A549 (cell line): ENCODE data around the gene SGCD. TPM values are rescaled to one million over a fixed set of nuclear protein-coding genes. Genes with fewer than 3 reads are reported as not detected.

Experiments
- ATAC-seq, 2 experiments: fragments of 200-7000 bp in 1 of 2; fragments of >200 bp in 1 of 2; cut with Nextera tagmentation in 1 of 2; cut with Tn5 transposase in 1 of 2; 3 replicates each; pipeline versions ENCODE4 v1.8.0 to v1.9.1; 2018 to 2020; ENCODE audit warnings: mild to moderate bottlenecking in 1 of 2, moderate library complexity in 1 of 2
- CTCF ChIA-PET: fragments of 300-600 bp; sonication (Branson Sonifier 250); formaldehyde crosslinking; extraction: SDS; loops from one replicate; lab custom pipeline; 2021; ENCODE audit warnings: antibody characterized with exemption, inconsistent platforms; lab: Yijun Ruan, JAX
- POLR2A ChIA-PET: fragments of 350-600 bp; formaldehyde crosslinking; extraction: SDS; loops from one replicate; lab custom pipeline; 2021; ENCODE audit warnings: antibody characterized with exemption, inconsistent platforms; lab: Yijun Ruan, JAX
- DNase-seq, 2 experiments: peaks; one replicate each; pipeline versions ENCODE4 v3.0.0 to v3.0.0-alpha.2; 2011 to 2016; ENCODE audit warnings: low read depth in 1 of 2, low spot score in 1 of 2
- FAIRE-seq: peaks from 2 replicates; lab custom pipeline; 2011; peaks lifted over from hg19 to GRCh38; lab: Jason Lieb, UNC
- H3K27ac ChIP-seq, 2 experiments: fragments of >200 bp; sonication (Bioruptor Twin); formaldehyde crosslinking; 3 replicates each; pipeline ENCODE4 v1.5.1; 2016 to 2017
- H3K4me1 ChIP-seq: fragments of >200 bp; sonication (Bioruptor Twin); formaldehyde crosslinking; 3 replicates; pipeline ENCODE4 v1.6.1; 2016
- H3K4me2 ChIP-seq: fragments of >200 bp; sonication (Bioruptor Twin); formaldehyde crosslinking; 3 replicates; pipeline ENCODE4 v1.6.1; 2016
- H3K4me3 ChIP-seq: fragments of >200 bp; sonication (Bioruptor Twin); formaldehyde crosslinking; 3 replicates; pipeline ENCODE4 v1.5.1; 2016
- H3K9me3 ChIP-seq: fragments of >200 bp; sonication (Bioruptor Twin); formaldehyde crosslinking; 3 replicates; pipeline ENCODE4 v1.6.1; 2016
- ELK1 ChIP-seq: fragments of 150-350 bp; IDR thresholded peaks from 2 replicates; pipeline ENCODE4 v1.6.1; 2014; ENCODE audit warnings: low read depth, mild to moderate bottlenecking, low read length
- EP300 ChIP-seq, 2 experiments: fragments of >200 bp; sonication (Bioruptor Twin); formaldehyde crosslinking; IDR thresholded peaks; 2 replicates in 1 of 2; 3 replicates in 1 of 2; pipeline ENCODE4 v1.6.1; 2016 to 2017
- ESRRA ChIP-seq: fragments of 150-350 bp; IDR thresholded peaks from 2 replicates; pipeline ENCODE4 v1.6.1; 2014; ENCODE audit warnings: mild to moderate bottlenecking, low read length, borderline replicate concordance
- FOSL2 ChIP-seq, 2 experiments: fragments of 450-650 bp in 1 of 2; fragments of >200 bp in 1 of 2; sonication (Bioruptor Twin) in 1 of 2; formaldehyde crosslinking; IDR thresholded peaks; 2 replicates each; pipeline versions ENCODE4 v1.5.0 to v1.6.1; 2016 to 2020; ENCODE audit warnings: mild to moderate bottlenecking in 1 of 2, moderate library complexity in 1 of 2
- HMGXB4 ChIP-seq: fragments of 250-450 bp; sonication (Bioruptor Pico); IDR thresholded peaks from 2 replicates; pipeline ENCODE4 v1.5.0; 2021; ENCODE audit warnings: mild to moderate bottlenecking, moderate library complexity, borderline replicate concordance
- HOXB13 ChIP-seq: fragments of 250-450 bp; sonication (Bioruptor Pico); IDR thresholded peaks from 2 replicates; pipeline ENCODE4 v1.5.0; 2020; ENCODE audit warnings: low read depth, mild to moderate bottlenecking, moderate library complexity
- HOXB5 ChIP-seq: fragments of 250-450 bp; sonication (Bioruptor Pico); IDR thresholded peaks from 2 replicates; pipeline ENCODE4 v1.5.0; 2020; ENCODE audit warnings: mild to moderate bottlenecking, moderate library complexity
- KDM1A ChIP-seq: fragments of 200-600 bp; sonication (generic); IDR thresholded peaks from 2 replicates; pipeline ENCODE4 v1.6.1; 2016; ENCODE audit warnings: low read depth, mild to moderate bottlenecking
- MYC ChIP-seq: IDR thresholded peaks from 2 replicates; pipeline ENCODE4 v1.6.1; 2012; ENCODE audit warnings: mild to moderate bottlenecking, inconsistent platforms, low read length, improper control_type of control experiment, borderline replicate concordance
- NPAS2 ChIP-seq: fragments of 250-450 bp; sonication (Bioruptor Pico); IDR thresholded peaks from 2 replicates; pipeline ENCODE4 v1.8.0; 2022; ENCODE audit warnings: mild to moderate bottlenecking, moderate library complexity, borderline replicate concordance
- PBX3 ChIP-seq: IDR thresholded peaks from 2 replicates; pipeline ENCODE4 v1.6.1; 2012
- PHF8 ChIP-seq: fragments of 200-600 bp; sonication (generic); IDR thresholded peaks from 2 replicates; pipeline ENCODE4 v1.6.1; 2016; ENCODE audit warnings: low read depth, mild to moderate bottlenecking, antibody characterized with exemption, moderate library complexity, borderline replicate concordance
- POLR2A ChIP-seq: IDR thresholded peaks from 2 replicates; pipeline ENCODE4 v1.6.1; 2012; ENCODE audit warnings: mild to moderate bottlenecking, low read length
- RCOR1 ChIP-seq: fragments of 150-350 bp; IDR thresholded peaks from 2 replicates; pipeline ENCODE4 v1.6.1; 2014; ENCODE audit warnings: antibody characterized with exemption, low read length, low read depth
- REST ChIP-seq: fragments of 200-600 bp; sonication (generic); IDR thresholded peaks from 2 replicates; pipeline ENCODE4 v1.6.1; 2016; ENCODE audit warnings: antibody characterized with exemption, mild to moderate bottlenecking, moderate library complexity
- TFCP2L1 ChIP-seq: fragments of 250-450 bp; sonication (Bioruptor Pico); IDR thresholded peaks from 2 replicates; pipeline ENCODE4 v1.5.0; 2021; ENCODE audit warnings: mild to moderate bottlenecking
- WGBS: methylation state at CpG from one replicate; pipeline ENCODE4 v1.1.6; 2017; ENCODE audit errors: missing lambda C conversion rate; 5-methylcytosine and 5-hydroxymethylcytosine counted together
- polyA plus RNA-seq, 4 experiments: library from polyadenylated mRNA; depleted of rRNA in 3 of 4; stranded (reverse); fragments of >200 nt; fragmentation: RNase III in 1 of 4; extraction: RNeasy Plus Mini Kit Qiagen cat#74134 plus additional on column Dnase treatment in 1 of 4; gene quantifications; 2 replicates in 3 of 4; 3 replicates in 1 of 4; pipeline ENCODE4 v1.2.3, GENCODE V29; 2011 to 2017

Gene SGCD
- polyA plus RNA-seq, 2 of the 4 experiments (the other 2 are of a cell fraction) = 7.6 to 10.6 TPM

GRCh38 chr5:156383510-156384265 lies 56.7 kb downstream of the SGCD start:
- 66% methylated on average over 5 of the region's 5 CpGs for WGBS
- Histone ChIP-seq H3K27ac (peak overlapping the region in 1 of 2 experiments; percentile 52; a peak in 3 of 6 replicates), H3K4me3 (no peak overlapping the region), H3K9me3 (no peaks in the 10 kb centered on the region), H3K4me1 (peaks cover 20% of the 10 kb centered on the region; the same call in 2 of the 3 replicates), H3K4me2 (0 out of 3 replicates have a peak overlapping the region, but pooled peaks have one; percentile 9)
- no peak for DNase-seq
- FAIRE-seq = no peak
- ChIA-PET CTCF (no interaction called here), POLR2A (no interaction called here)
- TF ChIP-seq PHF8 (no peak), FOSL2 (IDR thresholded peaks at IDR 0.05) (no peak; the same call in 1 of the 2 replicates), FOSL2 (CRISPR knock-in tag; IDR thresholded peaks at IDR 0.05) (peak; percentile 66; the same call in 1 of the 2 replicates)
- no peak for ATAC-seq

GRCh38 chr5:156385416-156385815 lies 58.5 kb downstream of the SGCD start:
- Histone ChIP-seq H3K4me1 (peaks cover 19% of the 10 kb centered on the region; the same call in 2 of the 3 replicates), H3K4me2 (no peak overlapping the region), H3K27ac (no peak overlapping the region), H3K4me3 (no peak overlapping the region), H3K9me3 (no peaks in the 10 kb centered on the region)
- DNase-seq = no peak
- CTCF ChIA-PET = interaction anchor here (1.0 kb wide), 1 partner anchor 11 kb away, joined by 3 read pairs; no protein-coding TSS in a partner anchor
- TF ChIP-seq EP300 (IDR thresholded peaks at IDR 0.05) = no peak
- TF ChIP-seq NPAS2 (CRISPR knock-in tag) = no peak
- TF ChIP-seq ESRRA = no peak
- TF ChIP-seq RCOR1 = no peak
- no peak for TF ChIP-seq KDM1A
- no peak for TF ChIP-seq REST
- no peak for ATAC-seq
- WGBS = 79% methylated on average over 3 of the region's 3 CpGs
- FAIRE-seq = no peak
- POLR2A ChIA-PET = no interaction called here

- no peak overlapping the region for H3K4me3 ChIP-seq
- POLR2A ChIA-PET = no interaction called here
- no peaks in the 10 kb centered on the region for H3K9me3 ChIP-seq
- no peak overlapping the region for H3K4me2 ChIP-seq
- TF ChIP-seq ELK1 = no peak
- TF ChIP-seq POLR2A = no peak
- no peak for TF ChIP-seq RCOR1
- TF ChIP-seq HOXB13 = no peak
- no peak for TF ChIP-seq PBX3
- no peak for TF ChIP-seq MYC
- TF ChIP-seq TFCP2L1 (CRISPR knock-in tag) = no peak
- TF ChIP-seq HOXB5 = no peak
- no peak for TF ChIP-seq HMGXB4 (CRISPR knock-in tag)
- DNase-seq (no peak), ATAC-seq (no peak), FAIRE-seq (no peak)
- CTCF ChIA-PET = no interaction called here
- no peak overlapping the region for H3K27ac ChIP-seq
- H3K4me1 ChIP-seq = peaks cover 7% of the 10 kb centered on the region; the same call in 2 of the 3 replicates
- 86% methylated on average over 4 of the region's 4 CpGs for WGBS
Measured at GRCh38 chr5:156386976-156387375, 60.0 kb downstream of the SGCD start.
